Tibial artery (tissue), 4 donors: ENCODE results near the gene EBNA1BP2.
"Not testable (repeated sequence)": the region's sequence is repeated elsewhere in the genome, so short reads cannot be mapped to it uniquely, and the experiment has no call there.

ENCODE experiments used
- DNase-seq, 2 donors: peaks; one replicate each; pipeline ENCODE4 v3.0.0-alpha.2; 2019
- H3K27ac ChIP-seq, 2 donors: fragments of 200-600 bp; sonication (generic) in 1 of 2; 1 replicate in 1 of 2; 2 replicates in 1 of 2; pipeline ENCODE4 v1.5.1; 2018 to 2019; ENCODE audit warnings: mild to moderate bottlenecking in 1 of 2
- H3K27me3 ChIP-seq, 2 donors: fragments of 200-600 bp; sonication (generic) in 1 of 2; one replicate each; pipeline versions ENCODE4 v1.5.1 to v1.6.0; 2016 to 2019
- H3K36me3 ChIP-seq, 3 donors: fragments of 200-600 bp; sonication (generic) in 2 of 3; one replicate each; pipeline ENCODE4 v1.5.1; 2016 to 2019; ENCODE audit warnings: mild to moderate bottlenecking in 2 of 3
- H3K4me1 ChIP-seq, 4 donors: fragments of 200-600 bp; sonication (generic) in 2 of 4; 1 replicate in 3 of 4; 2 replicates in 1 of 4; pipeline ENCODE4 v1.5.1; 2016 to 2019
- H3K4me3 ChIP-seq, 2 donors: fragments of 200-600 bp; sonication (generic) in 1 of 2; 1 replicate in 1 of 2; 2 replicates in 1 of 2; pipeline ENCODE4 v1.5.1; 2018 to 2019; ENCODE audit warnings: mild to moderate bottlenecking in 2 of 2
- H3K9me3 ChIP-seq, 3 donors: fragments of 200-600 bp; sonication (generic) in 1 of 3; one replicate each; pipeline ENCODE4 v1.5.1; 2016 to 2019
- intact Hi-C: fragments of 100-400 bp; cut with DNase I; formaldehyde crosslinking; loops from one replicate; pipeline ENCODE4 v1.15.0; 2023; ENCODE audit warnings: low total_unique reads
- TF ChIP-seq, protein P1 (sequence below), 2 experiments: fragments of 200-600 bp in 1 of 2; fragments of 450-650 bp in 1 of 2; IDR thresholded peaks; one replicate each; pipeline ENCODE4 v1.5.1; 2017 to 2019; ENCODE audit warnings: antibody characterized with exemption in 2 of 2, mild to moderate bottlenecking in 1 of 2, moderate library complexity in 1 of 2

EBNA1BP2 gene

DNA sequence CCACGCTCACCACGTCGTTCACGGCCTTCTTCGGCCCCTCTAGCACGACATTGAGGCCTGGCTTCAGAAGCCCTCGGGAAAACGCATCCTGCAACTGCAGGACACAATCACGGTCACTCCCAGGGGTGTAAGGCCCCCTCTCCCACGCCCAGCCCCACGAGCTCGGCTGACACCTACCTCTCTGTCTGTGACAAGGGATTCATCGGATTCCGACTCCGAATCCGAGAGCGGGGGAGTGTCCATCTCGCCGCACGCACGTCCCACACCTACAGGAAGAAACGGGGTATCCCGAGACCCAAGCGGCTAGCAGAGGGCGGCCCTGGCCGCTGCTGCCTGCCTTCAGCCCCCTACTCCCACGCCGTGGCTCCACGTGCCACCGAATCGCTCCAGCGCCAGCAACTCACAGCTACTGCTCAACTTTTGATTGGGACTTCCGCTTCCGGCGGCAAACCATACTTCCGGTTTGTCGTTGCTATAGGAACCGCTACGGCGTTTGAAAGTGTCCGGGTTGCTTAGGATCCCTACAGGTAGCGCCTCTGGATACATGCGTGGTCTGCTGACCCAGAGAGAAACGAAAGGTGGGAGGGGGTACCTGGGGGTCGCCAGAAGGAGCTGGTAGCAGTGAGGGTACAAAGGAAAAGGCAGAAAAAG lies at the start of gene EBNA1BP2, which contains the start of gene CFAP57:
Gene EBNA1BP2 (minus strand): TSS at position 415 of the 651 bp plus-strand sequence. CDS start 172 bp downstream, at position 243.
Gene CFAP57 (plus strand): TSS at position 455 of the 651 bp plus-strand sequence. CDS start 424 bp downstream, outside the sequence.
- intact Hi-C loops, result loop anchor here (10.0 kb wide), 1 partner anchor 193 kb away; the partner anchor contains the start of gene ELOVL1
- TF ChIP-seq, protein P1, sequence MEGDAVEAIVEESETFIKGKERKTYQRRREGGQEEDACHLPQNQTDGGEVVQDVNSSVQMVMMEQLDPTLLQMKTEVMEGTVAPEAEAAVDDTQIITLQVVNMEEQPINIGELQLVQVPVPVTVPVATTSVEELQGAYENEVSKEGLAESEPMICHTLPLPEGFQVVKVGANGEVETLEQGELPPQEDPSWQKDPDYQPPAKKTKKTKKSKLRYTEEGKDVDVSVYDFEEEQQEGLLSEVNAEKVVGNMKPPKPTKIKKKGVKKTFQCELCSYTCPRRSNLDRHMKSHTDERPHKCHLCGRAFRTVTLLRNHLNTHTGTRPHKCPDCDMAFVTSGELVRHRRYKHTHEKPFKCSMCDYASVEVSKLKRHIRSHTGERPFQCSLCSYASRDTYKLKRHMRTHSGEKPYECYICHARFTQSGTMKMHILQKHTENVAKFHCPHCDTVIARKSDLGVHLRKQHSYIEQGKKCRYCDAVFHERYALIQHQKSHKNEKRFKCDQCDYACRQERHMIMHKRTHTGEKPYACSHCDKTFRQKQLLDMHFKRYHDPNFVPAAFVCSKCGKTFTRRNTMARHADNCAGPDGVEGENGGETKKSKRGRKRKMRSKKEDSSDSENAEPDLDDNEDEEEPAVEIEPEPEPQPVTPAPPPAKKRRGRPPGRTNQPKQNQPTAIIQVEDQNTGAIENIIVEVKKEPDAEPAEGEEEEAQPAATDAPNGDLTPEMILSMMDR (IDR thresholded peaks at IDR 0.05), result no peak

GRCh38 chr1:43221797-43222196 lies 49.7 kb upstream of the EBNA1BP2 start:
- Histone ChIP-seq H3K4me1 (no peaks in the 10 kb centered on the region), H3K27me3 (no peaks in the 10 kb centered on the region), H3K4me3 (no peak overlapping the region), H3K9me3 (no peaks in the 10 kb centered on the region), H3K36me3 (no peaks in the 10 kb centered on the region), H3K27ac (no peak overlapping the region)
- TF ChIP-seq, protein P1 (IDR thresholded peaks at IDR 0.05), result no peak
- intact Hi-C loops, result loop anchor here (10.0 kb wide), 1 partner anchor 163 kb away; the partner anchor contains the start of genes MED8 and SZT2
- no peak for DNase-seq

More for the DNA sequence above, at the start of gene EBNA1BP2, which contains the start of gene CFAP57:
- Histone ChIP-seq H3K27me3 (peaks cover 0 to 10% of the 10 kb centered on the region in 2 donors), H3K36me3 (peaks cover 9 to 34% (median 30%) of the 10 kb centered on the region in 3 donors), H3K4me1 (peaks cover 0 to 20% (median 10%) of the 10 kb centered on the region in 4 donors), H3K9me3 (no peaks in the 10 kb centered on the region), H3K27ac (peak within 1 kb of the TSS; percentile 59 to 70), H3K4me3 (peak within 1 kb of the TSS; percentile 67 to 95)
- peak; percentile 89 to 94 for DNase-seq

- intact Hi-C loops, result loop anchor here (10.0 kb wide), 1 partner anchor 164 kb away; the partner anchor contains the start of genes MED8 and SZT2
- H3K4me1 ChIP-seq, result no peaks in the 10 kb centered on the region
- no peaks in the 10 kb centered on the region for H3K36me3 ChIP-seq
- H3K27me3 ChIP-seq, result no peaks in the 10 kb centered on the region
- TF ChIP-seq, protein P1 (IDR thresholded peaks at IDR 0.05), result no peak
- H3K9me3 ChIP-seq, result no peaks in the 10 kb centered on the region
- H3K4me3 ChIP-seq, result no peak overlapping the region
- H3K27ac ChIP-seq, result no peak overlapping the region
- DNase-seq, result no peak
These were observed 49.1 kb upstream of the EBNA1BP2 start for GRCh38 chr1:43220905-43221778.

DNA sequence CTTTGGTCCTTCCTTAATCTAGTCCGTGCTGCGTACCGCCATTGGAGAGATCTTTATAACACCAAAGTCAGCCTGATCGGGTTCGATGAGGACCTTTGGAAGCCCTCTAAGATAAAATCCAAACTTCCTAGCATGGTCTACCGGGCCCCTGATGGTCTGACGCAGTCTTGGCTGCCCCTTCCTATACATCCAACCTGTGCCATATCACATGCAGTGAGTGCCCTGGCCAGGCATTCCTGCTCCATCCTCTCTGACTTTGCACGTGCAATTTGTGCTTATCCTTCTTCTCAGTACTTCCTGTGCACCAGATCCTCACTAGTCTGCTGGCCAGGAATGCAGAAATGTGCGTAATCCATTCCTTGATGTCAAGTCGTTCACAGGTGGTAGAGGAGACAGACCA lies 45.7 kb upstream of the EBNA1BP2 start:
- Histone ChIP-seq H3K27me3 (no peaks in the 10 kb centered on the region), H3K27ac (no peak overlapping the region), H3K9me3 (no peaks in the 10 kb centered on the region), H3K36me3 (no peaks in the 10 kb centered on the region), H3K4me3 (no peak overlapping the region), H3K4me1 (no peaks in the 10 kb centered on the region)
- intact Hi-C loops, result no loop called here
- DNase-seq, result no peak
- TF ChIP-seq, protein P1 (IDR thresholded peaks at IDR 0.05), result no peak

DNA sequence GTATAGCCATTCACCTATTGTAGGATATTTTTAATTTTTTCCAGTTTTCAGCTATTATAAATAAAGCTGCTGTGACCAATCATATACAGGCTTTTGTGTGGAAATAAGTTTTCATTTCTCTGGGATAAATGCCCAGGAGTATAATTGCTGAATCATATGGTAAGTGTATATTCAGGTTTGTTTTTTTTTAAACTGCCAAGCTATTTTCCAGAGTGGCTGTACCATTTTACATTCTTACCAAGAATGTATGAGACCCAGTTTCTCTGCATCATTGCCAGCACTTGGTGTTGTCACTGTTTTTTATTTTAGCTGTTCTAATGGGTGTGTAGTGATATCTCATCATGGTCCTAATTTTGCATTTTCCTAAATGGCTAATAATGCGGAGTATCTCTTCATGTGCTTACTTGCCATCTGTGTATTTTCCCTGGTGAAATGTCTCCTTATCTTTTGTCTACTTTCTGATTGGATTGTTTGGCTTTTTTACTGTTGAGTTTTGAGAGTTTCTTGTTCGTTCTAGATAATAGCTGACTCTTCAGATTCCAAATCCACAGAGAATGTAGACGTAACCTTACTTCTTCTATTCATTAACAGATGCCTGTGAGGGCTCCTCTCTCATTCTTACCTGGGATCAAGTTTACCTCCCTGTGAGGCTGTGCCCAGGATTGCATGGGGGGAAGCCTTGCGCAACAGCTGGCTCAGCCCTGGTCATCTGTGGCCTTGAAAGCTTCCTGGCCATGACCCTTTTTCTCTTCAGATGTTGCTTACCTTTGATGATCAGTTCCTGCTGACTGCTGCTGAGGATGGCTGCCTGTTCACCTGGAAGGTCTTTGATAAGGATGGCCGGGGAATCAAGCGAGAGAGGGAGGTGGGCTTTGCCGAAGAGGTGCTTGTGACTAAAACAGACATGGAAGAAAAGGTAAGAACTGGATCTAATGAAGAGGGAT lies 42.7 kb upstream of the EBNA1BP2 start:
- Histone ChIP-seq H3K4me1 (no peaks in the 10 kb centered on the region), H3K27me3 (no peaks in the 10 kb centered on the region), H3K4me3 (no peak overlapping the region), H3K27ac (no peak overlapping the region), H3K9me3 (no peaks in the 10 kb centered on the region), H3K36me3 (no peaks in the 10 kb centered on the region)
- TF ChIP-seq, protein P1 (IDR thresholded peaks at IDR 0.05), result no peak
- no peak for DNase-seq
- intact Hi-C loops, result no loop called here

DNA sequence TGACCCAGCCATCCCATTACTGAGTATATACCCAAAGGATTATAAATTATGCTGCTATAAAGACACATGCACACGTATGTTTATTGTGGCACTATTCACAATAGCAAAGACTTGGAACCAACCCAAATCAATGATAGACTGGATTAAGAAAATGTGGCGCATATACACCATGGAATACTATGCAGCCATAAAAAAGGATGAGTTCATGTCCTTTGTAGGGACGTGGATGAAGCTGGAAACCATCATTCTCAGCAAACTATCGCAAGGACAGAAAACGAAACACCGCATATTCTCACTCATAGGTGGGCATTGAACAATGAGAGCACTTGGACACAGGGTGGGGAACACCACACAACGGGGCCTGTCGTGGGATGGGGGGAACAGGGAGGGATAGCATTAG lies 36.2 kb upstream of the EBNA1BP2 start:
- H3K36me3 ChIP-seq, H3K4me3 ChIP-seq, intact Hi-C loops, H3K9me3 ChIP-seq, H3K27me3 ChIP-seq, DNase-seq, H3K27ac ChIP-seq: not testable (repeated sequence)
- H3K4me1 ChIP-seq, result peaks cover 0 to 22% (median 20%) of the 10 kb centered on the region in 4 donors
